H9 (cell line): ENCODE data around the gene BCAS4. TPM values are rescaled to one million over a fixed set of nuclear protein-coding genes. Genes with fewer than 3 reads are reported as not detected.

Experiments
- DNase-seq: peaks from one replicate; pipeline ENCODE4 v3.0.0-alpha.2; 2017
- H2AFZ ChIP-seq: one replicate; pipeline ENCODE4 v1.6.1; 2013; ENCODE audit warnings: mild to moderate bottlenecking, low read length, control low read depth, moderate library complexity
- H2AK5ac ChIP-seq: 2 replicates; pipeline ENCODE4 v1.6.1; 2013; ENCODE audit warnings: low read length, control low read depth, mixed read lengths; ENCODE audit not compliant: insufficient read length
- H2BK120ac ChIP-seq: one replicate; pipeline ENCODE4 v1.6.1; 2013; ENCODE audit warnings: low read depth, mild to moderate bottlenecking, low read length, control low read depth, inconsistent platforms; ENCODE audit not compliant: poor library complexity, severe bottlenecking
- H2BK12ac ChIP-seq: 2 replicates; pipeline ENCODE4 v1.6.1; 2013; ENCODE audit warnings: low read length, control low read depth, mixed read lengths, low read depth; ENCODE audit not compliant: insufficient read length
- H2BK15ac ChIP-seq: 2 replicates; pipeline ENCODE4 v1.6.1; 2013; ENCODE audit warnings: low read depth, low read length, control low read depth
- H2BK20ac ChIP-seq: one replicate; pipeline ENCODE4 v1.6.1; 2013; ENCODE audit warnings: low read depth, mild to moderate bottlenecking, low read length, control low read depth, inconsistent platforms; ENCODE audit not compliant: poor library complexity, severe bottlenecking
- H2BK5ac ChIP-seq: 2 replicates; pipeline ENCODE4 v1.6.1; 2013; ENCODE audit warnings: low read length, control low read depth, mixed read lengths; ENCODE audit not compliant: insufficient read length
- H3K14ac ChIP-seq: 2 replicates; pipeline ENCODE4 v1.6.1; 2013; ENCODE audit warnings: low read length, control low read depth; ENCODE audit not compliant: insufficient read depth
- H3K18ac ChIP-seq: 2 replicates; pipeline ENCODE4 v1.6.1; 2013; ENCODE audit warnings: low read depth, mild to moderate bottlenecking, mixed read lengths, low read length, control low read depth; ENCODE audit not compliant: insufficient read length
- H3K23ac ChIP-seq: 2 replicates; pipeline ENCODE4 v1.6.1; 2013; ENCODE audit warnings: low read length, control low read depth, mixed read lengths, low read depth; ENCODE audit not compliant: insufficient read length
- H3K23me2 ChIP-seq: 2 replicates; pipeline ENCODE4 v1.6.1; 2013; ENCODE audit warnings: low read depth, mild to moderate bottlenecking, mixed read lengths, low read length, control low read depth; ENCODE audit not compliant: insufficient read length, poor library complexity, severe bottlenecking
- H3K27ac ChIP-seq: 2 replicates; pipeline ENCODE4 v1.5.1; 2013; ENCODE audit warnings: low read length, control low read depth, mixed read lengths, low read depth; ENCODE audit not compliant: insufficient read length
- H3K27me3 ChIP-seq: 2 replicates; pipeline ENCODE4 v1.6.1; 2013; ENCODE audit warnings: low read length, control low read depth, inconsistent platforms; ENCODE audit not compliant: insufficient read depth
- H3K4ac ChIP-seq: 2 replicates; pipeline ENCODE4 v1.6.1; 2013; ENCODE audit warnings: low read depth, mild to moderate bottlenecking, control low read depth, inconsistent platforms, low read length, moderate library complexity
- H3K4me1 ChIP-seq: 2 replicates; pipeline ENCODE4 v1.6.1; 2013; ENCODE audit warnings: low read length, control low read depth, inconsistent platforms; ENCODE audit not compliant: insufficient read depth
- H3K4me2 ChIP-seq: 2 replicates; pipeline ENCODE4 v1.6.1; 2013; ENCODE audit warnings: low read length, control low read depth, mixed read lengths; ENCODE audit not compliant: insufficient read length, insufficient read depth
- H3K56ac ChIP-seq: 2 replicates; pipeline ENCODE4 v1.6.1; 2013; ENCODE audit warnings: low read depth, mild to moderate bottlenecking, mixed read lengths, low read length, control low read depth; ENCODE audit not compliant: insufficient read length
- H3K79me1 ChIP-seq: 2 replicates; pipeline ENCODE4 v1.6.1; 2013; ENCODE audit warnings: low read depth, mild to moderate bottlenecking, moderate library complexity, low read length, control low read depth, inconsistent platforms; ENCODE audit not compliant: insufficient read depth, poor library complexity, severe bottlenecking
- H3K79me2 ChIP-seq: 2 replicates; pipeline ENCODE4 v1.6.1; 2013; ENCODE audit warnings: low read length, control low read depth, inconsistent platforms; ENCODE audit not compliant: insufficient read depth
- H3K9ac ChIP-seq: 2 replicates; pipeline ENCODE4 v1.6.1; 2013; ENCODE audit warnings: low read length, control low read depth, mixed read lengths; ENCODE audit not compliant: insufficient read length; ENCODE audit errors: extremely low read depth
- H3K9me3 ChIP-seq: one replicate; pipeline ENCODE4 v1.6.1; 2013; ENCODE audit warnings: low read depth, low read length, inconsistent platforms; ENCODE audit not compliant: control insufficient read depth
- H3T11ph ChIP-seq: one replicate; pipeline ENCODE4 v1.6.1; 2013; ENCODE audit warnings: mild to moderate bottlenecking, low read length, control low read depth, inconsistent platforms
- H4K20me1 ChIP-seq: one replicate; pipeline ENCODE4 v1.6.1; 2013; ENCODE audit not compliant: control insufficient read depth, insufficient read length, insufficient read depth
- H4K5ac ChIP-seq: 2 replicates; pipeline ENCODE4 v1.6.1; 2013; ENCODE audit warnings: low read depth, mild to moderate bottlenecking, mixed read lengths, low read length, control low read depth; ENCODE audit not compliant: insufficient read length
- H4K8ac ChIP-seq: replicated peaks from 2 replicates; pipeline ENCODE4 v1.6.1; 2013; ENCODE audit warnings: low read length, control low read depth, mixed read lengths, low read depth; ENCODE audit not compliant: insufficient read length
- H4K91ac ChIP-seq: 2 replicates; pipeline ENCODE4 v1.6.1; 2013; ENCODE audit warnings: low read depth, mild to moderate bottlenecking, moderate library complexity, mixed read lengths, low read length, control low read depth; ENCODE audit not compliant: insufficient read length
- H3K27ac Mint-ChIP-seq, 3 experiments: 2 replicates in 2 of 3; 3 replicates in 1 of 3; pipeline ENCODE4 v1.8.0; 2020 to 2021; ENCODE audit warnings: mixed read lengths in 3 of 3, mild to moderate bottlenecking in 1 of 3, moderate library complexity in 1 of 3
- H3K27me3 Mint-ChIP-seq: 2 replicates; pipeline ENCODE4 v1.8.0; 2021; ENCODE audit warnings: low read depth, mild to moderate bottlenecking, moderate library complexity, mixed read lengths
- H3K36me3 Mint-ChIP-seq, 3 experiments: 2 replicates in 2 of 3; 3 replicates in 1 of 3; pipeline ENCODE4 v1.8.0; 2020 to 2021; ENCODE audit warnings: low read depth in 3 of 3, mixed read lengths in 3 of 3; ENCODE audit not compliant: insufficient read depth in 1 of 3
- H3K4me1 Mint-ChIP-seq, 2 experiments: 2 replicates each; pipeline ENCODE4 v1.8.0; 2020; ENCODE audit warnings: mixed read lengths in 2 of 2
- H3K4me3 Mint-ChIP-seq, 2 experiments: 2 replicates in 1 of 2; 3 replicates in 1 of 2; pipeline ENCODE4 v1.8.0; 2020 to 2021; ENCODE audit warnings: mild to moderate bottlenecking in 2 of 2, mixed read lengths in 2 of 2, moderate library complexity in 1 of 2
- H3K9me3 Mint-ChIP-seq, 2 experiments: 2 replicates in 1 of 2; 3 replicates in 1 of 2; pipeline ENCODE4 v1.8.0; 2020; ENCODE audit warnings: mild to moderate bottlenecking in 2 of 2, mixed read lengths in 2 of 2, moderate library complexity in 1 of 2
- total RNA-seq: library from RNA; stranded (reverse); gene quantifications from 2 replicates; pipeline ENCODE4 v1.2.1, GENCODE V29; 2021
- TF ChIP-seq, protein P1 (sequence below): fragments of 200-600 bp; sonication (generic); conservative IDR thresholded peaks from 3 replicates; pipeline ENCODE4 v1.8.0; 2021; ENCODE audit warnings: antibody characterized with exemption, mild to moderate bottlenecking

BCAS4 gene
- total RNA-seq, 1 experiment from 2014 or later: 16.9 TPM

DNA sequence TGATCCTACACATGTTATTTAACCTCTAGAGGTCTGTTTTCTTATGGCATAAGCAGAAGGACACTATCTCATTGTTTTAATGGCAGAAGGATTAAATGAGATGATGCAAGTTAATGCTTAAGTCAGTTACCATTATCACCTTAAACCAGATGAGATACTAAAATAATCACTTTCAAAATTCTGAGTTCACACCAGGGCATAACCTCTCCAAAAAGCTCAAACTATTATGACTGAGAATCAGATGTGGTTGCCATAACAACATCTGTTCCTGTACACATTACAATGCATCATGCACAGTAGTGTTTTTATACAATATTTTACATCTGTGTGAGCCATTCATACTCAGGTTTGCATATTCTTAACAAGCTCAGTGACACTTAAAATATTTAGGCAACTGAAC lies 126.1 kb downstream of the BCAS4 start:
- H2BK20ac ChIP-seq: no peak overlapping the region
- H3K4me1 ChIP-seq: peaks cover 2% of the 10 kb centered on the region; the same call in 1 of the 2 replicates
- H3K56ac ChIP-seq: no peak overlapping the region
- H3K27ac ChIP-seq: no peak overlapping the region
- H4K20me1 ChIP-seq: no peaks in the 10 kb centered on the region
- no peak overlapping the region for H4K8ac ChIP-seq
- H2AFZ ChIP-seq: no peak overlapping the region
- H4K5ac ChIP-seq: no peak overlapping the region
- H3K79me1 ChIP-seq: no peaks in the 10 kb centered on the region
- TF ChIP-seq, protein P1, sequence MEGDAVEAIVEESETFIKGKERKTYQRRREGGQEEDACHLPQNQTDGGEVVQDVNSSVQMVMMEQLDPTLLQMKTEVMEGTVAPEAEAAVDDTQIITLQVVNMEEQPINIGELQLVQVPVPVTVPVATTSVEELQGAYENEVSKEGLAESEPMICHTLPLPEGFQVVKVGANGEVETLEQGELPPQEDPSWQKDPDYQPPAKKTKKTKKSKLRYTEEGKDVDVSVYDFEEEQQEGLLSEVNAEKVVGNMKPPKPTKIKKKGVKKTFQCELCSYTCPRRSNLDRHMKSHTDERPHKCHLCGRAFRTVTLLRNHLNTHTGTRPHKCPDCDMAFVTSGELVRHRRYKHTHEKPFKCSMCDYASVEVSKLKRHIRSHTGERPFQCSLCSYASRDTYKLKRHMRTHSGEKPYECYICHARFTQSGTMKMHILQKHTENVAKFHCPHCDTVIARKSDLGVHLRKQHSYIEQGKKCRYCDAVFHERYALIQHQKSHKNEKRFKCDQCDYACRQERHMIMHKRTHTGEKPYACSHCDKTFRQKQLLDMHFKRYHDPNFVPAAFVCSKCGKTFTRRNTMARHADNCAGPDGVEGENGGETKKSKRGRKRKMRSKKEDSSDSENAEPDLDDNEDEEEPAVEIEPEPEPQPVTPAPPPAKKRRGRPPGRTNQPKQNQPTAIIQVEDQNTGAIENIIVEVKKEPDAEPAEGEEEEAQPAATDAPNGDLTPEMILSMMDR: no peak
- Mint-ChIP-seq H3K4me1 (peaks cover 51 to 70% of the 10 kb centered on the region in 2 experiments), H3K36me3 (peaks cover 15 to 63% (median 62%) of the 10 kb centered on the region in 3 experiments; a peak in 6 of 7 replicates), H3K27me3 (no peaks in the 10 kb centered on the region), H3K9me3 (no peaks in the 10 kb centered on the region), H3K4me3 (no peak overlapping the region), H3K27ac (no peak overlapping the region)
- no peak overlapping the region for H2BK5ac ChIP-seq
- no peak overlapping the region for H3K14ac ChIP-seq
- H2AK5ac ChIP-seq: no peak overlapping the region
- no peak overlapping the region for H2BK120ac ChIP-seq
- H3K18ac ChIP-seq: no peak overlapping the region
- no peaks in the 10 kb centered on the region for H3K23me2 ChIP-seq
- no peak overlapping the region for H3K4me2 ChIP-seq
- no peak overlapping the region for H3T11ph ChIP-seq
- no peak overlapping the region for H4K91ac ChIP-seq
- no peak overlapping the region for H3K9ac ChIP-seq
- H3K4ac ChIP-seq: no peak overlapping the region
- H3K23ac ChIP-seq: no peak overlapping the region
- no peak overlapping the region for H2BK15ac ChIP-seq
- no peak for DNase-seq
- H2BK12ac ChIP-seq: no peak overlapping the region
- H3K27me3 ChIP-seq: no peaks in the 10 kb centered on the region
- no peaks in the 10 kb centered on the region for H3K9me3 ChIP-seq
- H3K79me2 ChIP-seq: peaks cover 91% of the 10 kb centered on the region
